Hematopoietic multipotent progenitor cell treated with erythropoietin and hydrocortisone succinate and interleukin-3 and kit ligand, for 17 days (in vitro differentiated cells): ENCODE results near the gene STAM.
"Not testable (repeated sequence)": the region's sequence is repeated elsewhere in the genome, so short reads cannot be mapped to it uniquely, and the experiment has no call there.

Experiments used
- DNase-seq: peaks from one replicate; pipeline ENCODE4 v3.0.0-alpha.2; 2015; ENCODE audit warnings: low spot score

The STAM gene

DNA sequence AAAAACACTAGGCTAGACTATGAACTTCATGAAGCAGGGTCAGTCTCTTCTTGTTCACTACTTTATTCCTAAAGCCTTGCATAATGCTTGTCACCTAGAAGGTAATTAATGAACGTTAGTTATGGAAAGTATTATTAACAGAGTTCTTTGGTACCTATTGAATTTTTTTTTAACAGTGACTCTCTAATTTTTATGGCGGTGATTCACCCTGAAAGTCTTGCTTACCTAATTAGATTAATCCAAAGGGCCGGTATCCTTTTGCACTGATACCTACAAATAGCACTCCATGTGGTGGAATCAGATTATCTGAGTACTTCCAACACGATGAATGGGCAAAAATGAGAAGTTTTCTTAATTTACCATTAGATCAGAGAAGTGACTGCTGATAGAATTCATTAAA, 31.7 kb downstream of the STAM start:
- DNase-seq: peak; percentile 87

DNA sequence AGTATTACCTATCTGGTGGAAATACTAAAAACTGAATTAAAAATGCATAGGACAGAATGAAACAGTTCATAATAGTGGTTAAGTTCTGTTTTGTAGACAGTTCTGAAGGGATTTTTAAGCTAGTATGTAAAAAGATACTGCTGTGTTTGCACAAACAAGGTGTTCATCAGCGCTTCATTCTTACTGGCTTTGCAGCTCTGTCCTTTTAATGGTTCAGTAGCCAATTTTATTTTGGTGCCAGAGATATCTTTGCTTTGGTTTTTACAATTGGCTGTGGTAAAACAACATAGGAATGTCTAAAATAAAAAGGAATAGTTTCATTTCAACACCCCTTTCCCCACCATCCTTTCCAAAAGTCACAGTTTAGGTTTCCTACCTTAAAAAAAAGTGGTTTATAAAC, 33.0 kb downstream of the STAM start:
- DNase-seq: peak; percentile 16

DNA sequence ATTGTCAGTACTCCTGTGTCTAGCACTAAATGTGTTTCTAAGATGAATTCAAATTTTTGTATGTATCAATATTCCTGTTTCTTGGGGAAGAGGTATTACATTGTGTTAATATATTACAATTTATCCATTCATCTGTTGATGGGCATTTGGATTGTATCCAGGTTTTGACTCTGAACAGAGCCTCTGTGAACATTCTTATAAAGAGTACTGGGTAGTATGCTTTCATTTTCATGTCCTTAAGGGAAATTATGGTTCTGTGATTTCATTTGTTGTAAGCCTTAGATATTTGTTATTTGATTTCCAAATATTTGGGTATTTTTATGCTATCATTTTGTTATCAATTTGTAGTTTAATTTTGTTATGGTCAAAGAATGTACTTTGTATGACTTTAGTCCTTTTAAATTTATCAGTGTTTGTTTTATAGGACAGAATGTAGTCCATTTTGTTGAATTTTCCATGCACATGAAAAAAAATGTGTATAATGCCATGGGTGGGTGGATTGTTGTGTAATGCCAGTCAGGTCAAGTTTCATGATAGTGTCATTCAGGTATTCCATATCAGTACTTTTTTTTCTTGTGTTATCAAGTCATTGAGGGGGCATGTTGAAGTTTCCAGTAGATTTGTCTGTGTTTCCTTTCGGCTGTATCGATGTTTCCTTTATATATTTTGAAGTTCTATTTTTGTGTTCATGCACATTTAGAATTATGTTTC, 38.4 kb downstream of the STAM start:
- peak; percentile 28 for DNase-seq

DNA sequence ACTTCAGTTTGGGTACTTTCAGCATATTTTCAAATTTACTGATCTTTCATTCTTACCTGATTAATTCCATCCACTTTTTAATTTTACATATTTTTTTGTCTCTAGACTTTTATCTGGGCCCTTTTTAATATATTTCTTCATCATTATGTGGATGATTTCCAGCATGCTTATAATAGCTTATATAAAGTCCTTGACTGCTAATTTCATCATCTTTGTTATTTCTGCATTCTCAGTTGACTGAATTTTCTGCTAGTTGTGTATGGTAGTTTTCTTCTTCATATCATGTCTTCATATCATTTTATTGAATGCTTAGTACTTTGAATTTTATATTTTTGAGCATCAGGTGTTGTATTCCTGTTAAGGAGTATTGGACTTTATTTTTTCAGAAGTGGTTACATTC, 39.6 kb downstream of the STAM start:
- no peak for DNase-seq

DNA sequence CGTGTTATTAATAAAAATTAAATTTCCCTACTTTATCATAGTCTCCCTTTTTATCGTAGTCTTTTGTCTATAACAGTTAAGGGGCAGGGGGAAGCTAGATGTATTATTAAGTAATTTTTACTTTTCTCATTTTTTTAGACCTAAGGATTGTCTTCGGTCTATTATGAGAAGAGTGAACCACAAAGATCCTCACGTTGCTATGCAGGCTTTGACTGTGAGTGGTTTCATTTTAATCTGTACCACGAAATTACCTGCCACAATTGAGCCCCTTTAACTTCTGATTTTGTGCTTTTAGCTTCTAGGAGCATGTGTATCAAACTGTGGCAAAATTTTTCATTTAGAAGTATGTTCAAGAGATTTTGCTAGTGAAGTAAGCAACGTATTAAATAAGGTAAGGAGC, 40.6 kb downstream of the STAM start:
- peak; percentile 13 for DNase-seq

DNA sequence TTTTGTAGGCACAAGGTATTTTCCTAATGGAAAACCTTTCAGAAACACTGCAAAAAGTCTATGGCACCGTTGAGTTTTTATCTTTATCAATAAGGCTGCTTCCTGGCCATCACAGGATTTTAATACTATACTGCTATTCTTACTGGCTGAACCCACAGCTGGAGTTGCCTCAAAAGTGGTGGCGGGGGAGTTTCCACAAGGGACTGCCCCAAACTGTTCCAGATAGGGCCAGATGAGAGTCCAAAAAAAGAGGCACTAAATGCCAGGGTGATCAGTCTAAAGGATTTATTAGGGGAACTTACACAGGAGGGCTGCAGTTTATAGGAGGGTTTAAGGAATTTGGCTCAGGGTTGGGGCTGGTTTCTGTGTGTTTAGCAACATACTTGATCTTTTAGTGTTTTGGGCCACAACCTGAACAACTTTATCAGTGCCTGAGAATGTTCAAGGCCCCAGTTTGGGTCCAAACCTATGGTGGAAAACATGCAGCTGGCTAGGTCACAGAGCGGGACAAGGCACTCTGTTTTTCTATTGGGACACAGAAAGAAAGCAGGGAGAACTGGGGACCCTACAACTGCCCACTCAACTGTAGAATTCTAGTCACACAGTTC, 41.4 kb downstream of the STAM start:
- peak; percentile 57 for DNase-seq

DNA sequence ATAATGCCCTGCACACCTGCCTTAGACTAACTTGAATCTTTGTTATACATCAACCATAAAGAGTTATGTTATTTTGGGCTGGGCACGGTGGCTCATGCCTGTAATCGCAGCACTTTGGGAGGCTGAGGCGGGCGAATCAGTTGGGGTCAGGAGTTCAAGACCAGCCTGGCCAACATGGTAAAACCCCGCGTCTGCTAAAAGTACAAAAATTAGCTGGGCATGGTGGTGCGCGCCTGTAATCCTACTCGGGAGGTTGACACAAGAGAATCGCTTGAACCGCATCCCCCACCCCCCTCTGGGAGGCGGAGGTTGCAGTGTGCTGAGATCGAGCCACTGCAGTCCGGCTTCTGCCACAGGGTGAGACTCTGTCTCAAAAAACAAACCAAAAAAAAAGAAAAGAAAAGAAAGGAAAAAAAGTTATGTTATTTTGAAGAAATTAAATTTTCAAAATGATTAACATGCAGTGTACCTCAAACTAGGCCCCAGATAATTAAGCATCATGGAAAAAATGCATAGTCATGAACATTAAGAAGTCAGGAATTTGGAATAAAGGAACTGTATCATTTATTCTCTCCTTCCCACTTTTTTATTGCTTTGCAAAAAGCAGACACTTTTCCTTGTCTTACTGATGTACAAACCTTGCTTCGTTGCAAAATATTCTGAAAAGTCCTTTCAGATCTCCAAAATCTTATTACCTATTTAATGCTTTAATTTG, 43.3 kb downstream of the STAM start:
- DNase-seq: no peak

DNA sequence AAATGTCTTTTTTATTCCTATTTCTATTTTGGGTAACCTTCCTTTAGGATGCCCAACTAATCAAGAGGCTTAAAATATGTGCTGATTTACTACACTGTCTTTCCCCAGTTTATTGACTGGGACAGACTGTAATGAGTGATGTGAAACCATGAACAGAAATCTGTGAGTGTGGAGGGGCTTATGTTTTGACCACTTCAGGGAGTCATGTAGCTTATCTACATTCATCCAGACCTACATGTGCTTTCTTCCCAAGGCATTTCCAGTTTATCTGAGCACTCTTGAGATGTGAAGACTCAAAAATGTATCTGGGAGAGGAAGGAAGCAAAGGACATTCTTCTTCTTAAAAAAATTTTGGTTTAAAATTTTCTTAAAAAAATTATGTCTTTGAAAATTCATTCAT, 45.2 kb downstream of the STAM start:
- peak; percentile 17 for DNase-seq

DNA sequence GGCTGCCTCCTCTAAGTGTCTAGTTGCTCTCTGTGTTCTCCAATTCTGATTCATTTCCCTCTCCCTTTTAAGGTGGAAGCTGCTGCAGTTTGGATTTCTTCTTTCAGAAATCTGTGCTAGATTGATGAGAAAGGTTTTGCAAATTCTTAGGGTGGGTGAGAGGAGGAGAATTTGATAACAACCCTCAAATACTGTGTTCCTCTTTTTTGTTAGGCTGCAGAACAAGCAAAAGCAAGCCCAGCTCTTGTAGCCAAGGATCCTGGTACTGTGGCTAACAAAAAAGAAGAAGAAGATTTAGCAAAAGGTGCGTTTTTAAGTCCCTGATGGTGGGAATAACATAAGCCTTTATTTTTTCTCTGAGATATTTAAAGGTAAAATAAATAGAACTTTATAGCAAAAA, 49.1 kb downstream of the STAM start:
- no peak for DNase-seq

DNA sequence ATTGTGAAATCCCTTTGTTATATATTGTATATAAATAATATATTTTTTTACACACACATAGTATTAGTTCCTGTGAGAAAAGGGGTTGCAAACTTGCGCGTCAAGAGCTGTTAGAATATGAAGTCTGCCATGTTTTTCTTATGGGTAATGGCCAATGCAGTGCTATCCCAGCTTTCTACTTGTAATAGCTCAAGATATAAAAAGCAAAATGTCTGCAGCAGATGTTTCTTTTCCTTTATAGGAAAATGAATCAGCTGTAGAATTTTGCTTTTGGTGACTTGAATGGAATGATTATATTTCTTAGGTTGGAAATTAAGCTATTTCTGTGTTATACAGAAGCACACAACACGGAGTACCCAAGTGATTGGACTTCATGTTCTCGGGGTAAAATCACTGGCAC, 54.7 kb downstream of the STAM start:
- DNase-seq: no peak

DNA sequence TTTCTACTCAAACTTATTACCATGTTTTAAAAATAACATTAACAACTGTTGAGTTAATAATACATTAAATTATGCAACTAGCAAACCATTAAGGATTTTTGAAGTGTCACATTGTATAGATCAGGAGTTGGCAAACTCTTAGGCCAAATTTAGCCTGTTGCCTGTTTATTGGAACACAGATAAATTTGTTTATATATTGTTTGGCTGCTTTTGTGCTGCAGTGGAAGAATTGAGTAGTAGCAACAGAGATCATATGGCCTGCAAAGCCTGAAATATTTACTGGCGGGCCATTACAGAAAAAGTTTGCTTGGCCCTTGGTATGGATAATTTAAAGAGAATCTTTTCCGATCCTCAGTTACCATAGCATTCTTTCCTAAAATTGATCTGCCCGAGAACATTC, 57.4 kb downstream of the STAM start:
- no peak for DNase-seq

DNA sequence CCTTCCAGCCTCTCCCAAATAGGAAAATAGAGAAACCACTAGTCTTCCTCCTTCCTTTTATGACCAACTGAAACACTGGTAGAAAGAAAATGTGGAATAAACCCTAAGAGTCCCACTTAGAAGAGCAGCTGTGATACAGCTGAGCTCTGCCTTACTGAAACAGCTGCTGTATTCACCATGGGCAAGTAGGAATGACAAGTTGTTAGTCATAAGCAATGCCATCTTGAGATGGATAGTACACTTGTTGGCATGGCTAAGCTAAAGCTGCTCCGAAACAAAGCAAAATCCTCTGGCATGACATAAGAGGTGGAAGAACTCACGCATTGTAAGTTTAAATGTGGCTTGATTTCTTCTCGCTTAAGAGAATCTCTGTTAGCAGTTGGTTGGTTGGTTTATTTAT, 59.8 kb downstream of the STAM start:
- DNase-seq: no peak

DNA sequence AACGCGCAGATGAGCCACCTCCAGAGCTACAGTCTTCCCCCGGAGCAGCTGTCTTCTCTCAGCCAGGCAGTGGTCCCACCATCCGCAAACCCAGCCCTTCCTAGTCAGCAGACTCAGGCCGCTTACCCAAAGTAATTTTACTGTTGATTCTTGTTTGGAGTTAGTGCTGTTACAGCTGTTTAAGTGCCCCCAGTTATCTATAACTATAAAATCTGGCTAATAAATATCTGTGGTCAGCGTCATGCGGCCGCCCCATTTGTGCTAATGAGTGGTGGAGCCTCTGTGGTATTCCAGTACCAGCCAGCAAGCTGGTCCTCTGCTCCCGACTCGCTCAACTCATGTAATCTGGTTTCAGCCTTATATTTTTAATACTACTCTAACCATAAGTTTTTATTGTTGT, 64.9 kb downstream of the STAM start:
- DNase-seq: no peak

DNA sequence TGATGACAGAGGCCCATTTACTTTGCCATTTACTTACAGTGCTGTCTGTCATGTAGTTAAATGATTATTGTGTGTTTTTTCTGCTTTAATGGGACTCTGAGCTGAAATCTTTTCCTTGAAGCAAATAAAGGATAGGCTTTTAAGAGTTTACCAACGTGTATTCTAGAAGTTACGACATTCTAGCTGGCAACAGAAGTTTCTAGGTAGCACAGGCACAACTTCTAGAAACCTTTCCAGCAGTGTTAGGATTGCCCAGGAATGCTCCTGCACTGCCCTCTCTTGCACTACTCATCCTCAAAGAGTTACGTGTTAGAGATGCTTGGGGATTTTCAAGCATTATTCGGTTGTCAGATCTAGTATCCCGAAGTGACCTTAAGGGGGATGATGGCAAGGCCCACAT, 65.5 kb downstream of the STAM start:
- no peak for DNase-seq

DNA sequence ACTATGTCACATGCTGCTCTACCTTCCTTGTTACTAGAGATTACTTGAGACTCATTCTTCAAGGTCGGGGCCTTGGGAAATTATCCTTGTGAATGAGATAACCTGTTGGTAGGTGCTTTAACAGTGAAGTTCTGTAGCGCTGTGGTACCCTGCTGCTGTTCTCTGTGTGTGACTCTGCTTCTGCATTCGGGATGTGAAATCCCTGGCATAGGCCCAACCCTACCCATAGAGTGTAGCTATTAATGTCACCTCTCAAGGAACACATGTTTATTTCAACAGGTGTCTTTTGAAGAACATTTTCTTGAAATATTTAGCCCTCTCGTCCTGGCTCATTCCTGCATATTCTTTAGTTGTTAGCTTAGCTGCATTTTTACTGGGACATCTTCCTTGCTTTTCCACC, 66.2 kb downstream of the STAM start:
- no peak for DNase-seq

DNA sequence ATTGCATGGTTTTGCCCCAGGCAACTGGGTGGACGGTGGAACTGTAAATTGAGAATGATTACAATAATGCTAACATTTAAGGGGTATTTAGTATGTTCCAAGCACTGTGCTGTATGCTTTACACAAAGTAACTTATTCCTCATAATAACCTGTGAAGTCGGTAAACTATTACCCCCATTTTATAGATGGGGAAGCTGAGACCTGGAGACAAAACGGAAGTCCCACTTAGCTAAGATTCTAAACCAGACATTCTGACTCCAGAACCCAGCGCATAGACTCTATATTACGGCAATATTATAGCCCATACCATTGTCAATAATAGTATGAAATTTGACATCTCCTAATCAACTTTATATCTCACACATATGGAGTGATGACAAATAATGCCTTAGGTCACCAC, 68.1 kb downstream of the STAM start:
- no peak for DNase-seq

DNA sequence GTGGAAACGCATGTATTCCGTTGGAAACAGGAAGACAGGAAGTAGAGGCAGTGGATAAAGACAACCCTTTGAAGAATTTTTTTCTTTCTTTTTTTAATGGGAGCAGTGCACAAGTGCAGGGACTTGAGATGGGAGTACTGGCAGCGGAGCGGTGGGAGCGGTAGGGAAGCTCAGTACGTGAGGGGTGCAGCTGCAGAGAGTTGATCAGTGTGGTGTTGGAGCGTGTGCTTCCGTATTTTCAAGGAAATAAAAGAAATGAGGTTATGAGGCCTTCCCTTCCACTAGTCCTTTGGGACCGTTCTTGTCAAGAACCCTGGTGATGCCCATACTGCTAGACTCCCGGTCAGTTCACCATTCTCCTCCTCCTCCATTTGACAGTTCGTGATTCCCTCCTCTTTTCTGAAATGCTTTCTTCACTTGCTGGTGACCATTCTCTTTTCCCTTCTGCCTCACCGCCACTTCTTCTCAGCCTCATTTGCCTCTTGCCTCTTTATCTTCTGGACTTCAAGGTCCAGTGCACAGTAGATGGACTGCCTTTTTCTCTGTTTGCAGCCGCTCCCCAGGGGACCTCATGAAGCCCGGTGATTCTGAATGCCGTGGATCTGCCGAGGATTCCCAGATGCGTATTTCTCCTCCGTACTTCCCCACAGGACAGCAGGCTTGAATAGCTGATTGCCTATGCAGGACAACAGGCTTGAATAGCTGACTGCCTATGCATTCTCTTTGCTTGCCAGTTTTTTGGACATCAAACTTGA, 68.9 kb downstream of the STAM start:
- DNase-seq: no peak

DNA sequence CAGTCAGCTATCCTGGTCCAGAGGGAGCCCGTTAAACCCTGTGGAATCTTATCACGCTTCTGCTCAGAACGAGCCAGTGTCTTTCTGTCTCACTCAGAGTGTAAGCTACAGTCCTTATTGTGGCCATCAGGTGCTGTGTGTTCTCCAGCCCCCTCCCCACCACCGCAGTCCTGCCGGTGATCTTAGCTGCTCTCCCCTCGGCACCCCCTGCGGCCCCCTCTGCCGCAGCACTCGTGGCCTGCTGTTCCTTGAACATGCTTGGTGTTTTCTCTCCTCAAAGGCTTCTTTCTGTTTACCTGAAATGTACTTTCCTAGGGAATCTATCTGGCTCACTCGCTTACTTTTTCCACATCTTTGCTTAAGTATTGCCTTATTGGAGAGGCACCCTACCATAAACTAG, 69.8 kb downstream of the STAM start:
- no peak for DNase-seq

DNA sequence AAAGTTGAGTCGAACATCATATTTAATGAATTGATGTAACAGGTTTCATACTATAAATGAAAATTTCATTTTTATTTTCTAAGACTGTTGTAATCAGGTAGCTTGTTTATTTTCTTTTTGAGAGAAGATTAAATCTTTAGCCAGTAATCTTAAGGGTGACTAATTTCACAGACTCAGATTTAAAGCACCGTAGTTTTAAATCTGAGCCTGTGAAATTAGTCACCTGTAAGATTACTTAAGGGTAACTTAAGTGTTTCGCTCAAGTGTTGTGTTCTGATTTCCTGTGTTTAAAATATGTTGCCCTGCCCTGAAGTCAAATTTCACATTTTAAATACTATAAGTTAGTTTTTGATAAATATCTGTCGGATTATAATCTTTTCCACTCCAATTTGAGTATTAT, 72.2 kb downstream of the STAM start:
- DNase-seq: no peak

DNA sequence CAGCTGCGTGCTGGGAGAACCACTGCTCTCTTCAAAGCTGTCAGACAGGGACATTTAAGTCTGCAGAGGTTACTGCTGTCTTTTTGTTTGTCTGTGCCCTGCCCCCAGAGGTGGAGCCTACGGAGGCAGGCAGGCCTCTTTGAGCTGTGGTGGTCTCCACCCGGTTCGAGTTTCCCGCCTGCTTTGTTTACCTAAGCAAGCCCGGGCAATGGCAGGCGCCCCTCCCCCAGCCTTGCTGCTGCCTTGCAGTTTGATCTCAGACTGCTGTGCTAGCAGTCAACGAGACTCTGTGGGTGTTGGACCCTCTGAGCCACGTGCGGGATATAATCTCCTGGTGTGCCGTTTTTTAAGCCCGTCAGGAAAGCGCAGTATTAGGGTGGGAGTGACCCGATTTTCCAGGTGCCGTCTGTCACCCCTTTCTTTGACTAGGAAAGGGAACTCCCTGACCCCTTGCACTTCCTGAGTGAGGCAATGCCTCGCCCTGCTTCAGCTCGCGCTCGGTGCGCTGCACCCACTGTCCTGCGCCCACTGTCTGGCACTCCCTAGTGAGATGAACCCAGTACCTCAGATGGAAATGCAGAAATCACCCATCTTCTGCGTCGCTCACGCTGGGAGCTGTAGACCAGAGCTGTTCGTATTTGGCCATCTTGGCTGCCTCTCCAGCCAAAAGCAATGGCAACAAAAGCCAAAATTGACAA, 78.5 kb downstream of the STAM start:
- not testable (repeated sequence) for DNase-seq

DNA sequence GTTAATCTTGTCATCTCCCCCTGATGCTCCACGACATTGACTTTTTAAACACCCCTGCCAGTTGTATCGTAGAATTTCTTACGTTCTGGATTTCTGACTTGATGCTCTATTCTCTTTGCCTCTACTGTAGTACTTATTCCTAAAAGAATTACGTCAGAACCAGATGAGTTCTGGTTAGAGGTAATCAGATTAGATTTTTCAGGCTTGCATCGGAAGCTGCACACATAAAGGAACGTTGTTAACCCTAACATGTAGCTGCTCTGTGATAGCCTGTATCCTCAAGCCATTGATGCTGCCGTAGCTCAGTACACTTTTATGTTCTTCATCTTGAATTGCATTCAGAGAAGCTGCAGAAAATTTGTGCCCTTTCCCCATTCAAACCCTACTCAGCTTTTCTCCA, 81.8 kb downstream of the STAM start:
- DNase-seq: no peak

DNA sequence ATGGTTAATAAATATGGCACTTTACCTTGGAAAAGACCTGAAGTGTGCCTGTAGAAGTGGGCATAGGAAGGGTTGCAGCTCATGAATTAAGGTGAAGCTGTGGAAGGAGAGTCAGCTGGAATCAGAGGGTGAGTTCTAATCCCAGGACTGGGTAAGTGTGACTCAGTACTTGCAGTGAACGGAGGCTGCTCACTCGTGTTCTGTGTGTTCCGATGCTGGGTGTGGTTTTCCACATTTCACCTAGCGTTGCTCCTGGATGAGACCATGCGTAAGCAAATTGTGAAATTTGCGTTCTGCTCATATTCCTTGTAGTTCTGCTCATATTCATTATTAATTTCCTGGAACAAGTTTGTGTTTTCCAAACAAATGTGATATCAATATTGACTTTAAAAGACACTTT, 85.7 kb downstream of the STAM start:
- DNase-seq: no peak
